GM03348 (cell line): ENCODE results near the gene SLC22A12.

Source experiments
- DNase-seq: peaks from one replicate; pipeline ENCODE4 v3.0.0; 2012; ENCODE audit warnings: low spot score

The SLC22A12 gene

DNA sequence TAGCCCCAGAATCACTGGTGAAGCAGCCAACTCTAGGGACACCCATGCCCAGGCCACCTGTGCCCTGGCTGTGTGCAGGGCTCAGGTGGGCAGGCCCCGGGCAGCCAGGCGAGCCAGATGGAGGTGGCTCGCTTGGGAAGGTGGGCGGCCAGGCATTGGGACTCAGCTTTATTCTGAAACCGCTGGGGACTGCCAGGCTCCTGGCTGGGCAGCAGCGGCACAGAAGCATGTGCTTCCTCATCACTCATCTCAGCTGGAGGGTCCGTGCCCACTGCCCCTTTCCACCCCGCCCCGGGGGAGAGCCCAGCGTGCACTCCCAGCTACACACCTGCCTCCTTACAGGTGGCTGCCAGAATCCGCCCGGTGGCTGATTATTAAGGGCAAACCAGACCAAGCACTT lies 27.1 kb upstream of the SLC22A12 start:
- no peak for DNase-seq

DNA sequence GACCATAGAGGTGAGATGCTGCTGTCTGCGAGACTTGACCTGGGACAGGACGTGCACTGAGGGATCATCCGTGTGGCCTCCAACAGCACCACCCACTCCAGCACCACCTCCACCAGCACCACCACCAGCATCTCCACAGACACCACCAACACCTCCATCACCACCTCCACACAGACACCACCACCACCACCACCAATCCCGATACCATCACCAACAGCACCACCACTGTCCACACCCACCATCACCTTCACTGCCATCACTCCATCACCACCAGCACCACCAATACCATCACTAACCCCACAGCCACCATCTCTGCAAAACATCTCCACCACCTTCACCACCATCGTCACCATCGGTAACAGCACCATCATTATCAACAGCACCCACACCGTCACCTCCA lies 26.6 kb upstream of the SLC22A12 start:
- no peak for DNase-seq

DNA sequence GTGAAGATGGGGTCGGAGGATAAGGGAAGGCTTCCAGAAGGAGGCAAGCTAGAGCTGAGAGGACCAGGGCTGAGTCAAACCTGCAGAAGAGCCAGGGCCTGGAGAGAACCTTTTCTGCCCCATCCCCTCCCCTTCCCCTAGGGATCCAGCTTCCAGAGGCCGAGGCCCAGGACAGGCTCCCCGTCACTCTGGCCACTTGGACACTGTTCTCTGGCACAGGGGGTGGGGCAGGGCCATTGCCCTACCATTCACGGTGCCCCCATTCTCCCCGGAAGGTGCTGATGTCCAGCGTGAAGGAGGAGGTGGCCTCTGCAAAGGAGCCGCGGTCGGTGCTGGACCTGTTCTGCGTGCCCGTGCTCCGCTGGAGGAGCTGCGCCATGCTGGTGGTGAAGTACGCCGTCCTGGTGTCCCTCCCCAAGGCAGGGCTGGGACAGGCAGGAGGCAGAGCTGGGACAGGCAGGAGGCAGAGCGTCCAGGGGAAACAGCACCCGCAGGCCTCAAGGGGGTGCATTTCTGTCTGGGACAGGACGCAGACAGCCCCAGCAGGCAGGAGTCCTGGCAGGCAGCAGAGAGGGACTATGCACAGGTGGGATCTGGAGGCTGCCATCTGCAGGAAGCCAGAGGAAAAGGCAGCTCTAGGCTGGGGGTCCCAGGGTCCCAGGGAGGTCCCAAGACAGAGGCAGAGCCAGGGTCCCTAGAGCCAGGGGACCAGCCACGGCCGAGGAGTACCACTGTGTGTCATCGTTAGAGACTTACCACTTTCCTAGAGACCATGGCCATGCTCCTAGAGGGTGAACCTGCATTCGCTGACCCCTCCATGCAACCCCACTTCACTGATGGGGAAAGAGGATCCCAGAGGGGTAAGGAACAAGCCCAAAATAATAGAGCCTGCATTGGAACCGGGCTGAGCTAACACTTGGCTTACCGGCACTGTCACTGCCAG lies 25.8 kb upstream of the SLC22A12 start:
- DNase-seq = no peak

DNA sequence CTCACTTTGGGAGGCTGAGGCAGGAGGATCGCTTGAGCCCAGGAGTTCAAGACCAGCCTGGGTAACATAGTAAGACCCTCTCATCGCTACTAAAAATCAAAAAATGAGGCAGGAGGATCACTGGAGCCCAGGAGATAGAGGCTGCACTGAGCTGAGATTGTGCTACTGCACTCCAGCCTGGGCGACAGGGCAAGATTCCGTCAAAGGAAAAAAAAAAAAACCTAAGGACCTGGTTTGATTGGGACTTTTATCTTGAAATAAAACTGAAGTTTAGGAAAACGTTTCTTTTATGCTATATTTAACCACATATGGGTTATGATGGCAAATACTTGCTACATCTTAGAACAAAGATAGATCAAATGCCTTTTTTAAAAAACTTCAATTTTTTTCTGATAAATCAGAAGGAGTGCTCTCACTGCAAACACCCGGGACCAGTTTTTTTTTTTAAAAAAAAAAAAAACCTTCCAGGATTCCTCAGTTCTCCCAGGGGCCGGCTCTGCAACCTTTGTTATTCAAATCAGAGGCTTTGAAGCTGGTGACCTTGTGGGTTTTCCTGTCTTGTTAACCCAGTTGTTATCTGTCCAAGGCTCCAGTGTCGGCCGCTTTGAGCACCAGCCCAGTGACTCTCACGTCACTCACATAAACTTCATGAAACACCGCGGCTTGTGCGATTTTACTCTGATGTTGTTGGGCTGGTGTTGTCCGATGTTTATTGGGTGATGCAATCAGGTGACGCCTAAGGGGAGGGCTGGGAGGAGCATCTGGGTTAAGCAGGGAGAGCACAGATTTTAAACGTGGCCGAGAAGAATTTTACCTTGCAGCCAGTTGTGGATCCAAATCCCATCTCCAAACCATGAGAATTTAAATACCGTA lies 24.7 kb upstream of the SLC22A12 start:
- peak; percentile 85 for DNase-seq

GRCh38 chr11:64566915-64567891 lies 23.8 kb upstream of the SLC22A12 start:
- no peak for DNase-seq

GRCh38 chr11:64568041-64568571 lies 22.9 kb upstream of the SLC22A12 start:
- no peak for DNase-seq

DNA sequence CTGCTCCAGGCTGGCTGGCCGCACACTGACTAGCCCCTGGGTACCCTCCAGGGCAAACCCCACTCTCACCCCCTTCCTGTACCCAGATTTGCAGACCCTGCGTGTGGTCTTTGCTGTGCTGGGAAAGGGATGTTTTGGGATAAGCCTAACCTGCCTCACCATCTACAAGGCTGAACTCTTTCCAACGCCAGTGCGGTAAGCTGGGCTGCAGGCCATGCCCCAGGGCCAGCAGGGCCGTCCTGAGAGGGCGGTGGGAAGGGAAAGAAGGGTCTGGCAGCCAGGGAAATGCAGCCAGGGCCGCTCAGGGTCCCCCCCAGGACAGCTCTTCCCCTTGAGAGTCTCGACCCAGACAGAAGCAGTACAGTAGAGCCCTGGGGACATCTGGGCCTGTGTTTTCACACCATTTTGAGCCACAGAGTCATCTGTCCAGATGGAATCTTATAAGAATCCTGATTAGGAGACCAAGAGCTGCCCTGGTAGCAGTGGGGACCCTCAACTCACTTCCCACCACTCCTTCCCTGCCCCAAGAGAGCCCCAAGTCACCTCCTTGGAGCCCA lies 22.4 kb upstream of the SLC22A12 start:
- no peak for DNase-seq

DNA sequence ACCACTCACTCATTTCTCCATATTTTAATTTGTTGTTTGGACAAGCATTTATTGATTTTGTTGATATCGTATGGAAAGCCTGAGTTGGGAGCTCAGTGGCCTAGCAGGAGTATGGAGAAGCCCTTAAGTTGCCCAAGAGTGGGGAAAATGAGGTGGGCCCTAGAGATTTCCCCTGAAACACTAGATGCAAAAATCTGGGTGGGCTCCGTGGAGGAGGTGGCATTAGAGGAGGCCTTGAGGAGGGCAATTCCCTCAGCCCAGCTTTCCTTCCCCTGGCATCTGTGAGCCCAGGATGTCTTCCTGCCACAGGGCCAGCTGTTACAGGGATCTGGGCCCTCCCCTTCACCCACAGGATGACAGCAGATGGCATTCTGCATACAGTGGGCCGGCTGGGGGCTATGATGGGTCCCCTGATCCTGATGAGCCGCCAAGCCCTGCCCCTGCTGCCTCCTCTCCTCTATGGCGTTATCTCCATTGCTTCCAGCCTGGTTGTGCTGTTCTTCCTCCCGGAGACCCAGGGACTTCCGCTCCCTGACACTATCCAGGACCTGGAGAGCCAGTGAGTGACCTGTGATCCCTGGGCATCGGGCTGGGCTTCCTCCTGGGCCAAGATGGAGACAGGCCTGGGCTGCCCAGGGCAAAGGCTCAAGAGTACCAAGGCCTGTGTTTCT lies 21.6 kb upstream of the SLC22A12 start:
- DNase-seq = no peak

DNA sequence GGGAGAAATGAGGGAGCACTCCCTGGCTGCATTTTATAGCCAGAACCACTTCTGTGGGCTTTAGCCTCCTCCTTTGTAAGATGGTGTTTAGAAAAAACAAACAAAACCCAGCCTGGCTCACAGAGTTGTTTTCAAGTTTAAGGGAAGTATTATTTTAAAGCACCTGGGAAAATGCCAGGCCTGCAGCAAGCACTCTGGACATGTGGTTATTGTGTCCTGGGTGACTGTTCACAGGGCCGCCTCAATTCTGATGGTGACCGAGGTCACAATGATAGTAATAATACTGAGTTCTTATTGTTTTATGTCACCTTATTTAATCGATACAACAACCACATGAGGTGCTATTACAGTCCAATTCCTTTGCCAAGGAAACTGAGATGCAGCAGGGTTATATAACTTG lies 20.7 kb upstream of the SLC22A12 start:
- DNase-seq = no peak

GRCh38 chr11:64571050-64571409 lies 20.0 kb upstream of the SLC22A12 start:
- DNase-seq = no peak

GRCh38 chr11:64571410-64572091 lies 19.5 kb upstream of the SLC22A12 start:
- DNase-seq = no peak

- DNase-seq = no peak
Measured at GRCh38 chr11:64572143-64572542, 18.9 kb upstream of the SLC22A12 start.

DNA sequence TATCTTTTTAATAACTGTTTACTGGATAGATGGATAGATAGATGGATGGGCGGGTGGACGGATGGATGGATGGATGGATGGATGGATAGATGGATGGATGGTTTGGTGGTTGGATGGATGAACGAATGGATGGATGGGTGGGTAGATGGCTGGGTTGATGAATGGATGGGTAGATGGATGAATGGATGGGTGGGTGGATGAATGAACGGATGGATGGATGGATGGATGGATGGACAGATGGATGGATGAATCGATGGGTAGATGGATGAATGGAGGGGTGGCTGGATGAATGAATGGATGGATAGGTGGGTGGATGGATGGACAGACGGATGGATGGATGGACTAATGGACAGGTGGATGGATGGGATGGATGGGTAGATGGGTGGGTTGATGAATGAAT lies 13.8 kb upstream of the SLC22A12 start:
- no peak for DNase-seq

DNA sequence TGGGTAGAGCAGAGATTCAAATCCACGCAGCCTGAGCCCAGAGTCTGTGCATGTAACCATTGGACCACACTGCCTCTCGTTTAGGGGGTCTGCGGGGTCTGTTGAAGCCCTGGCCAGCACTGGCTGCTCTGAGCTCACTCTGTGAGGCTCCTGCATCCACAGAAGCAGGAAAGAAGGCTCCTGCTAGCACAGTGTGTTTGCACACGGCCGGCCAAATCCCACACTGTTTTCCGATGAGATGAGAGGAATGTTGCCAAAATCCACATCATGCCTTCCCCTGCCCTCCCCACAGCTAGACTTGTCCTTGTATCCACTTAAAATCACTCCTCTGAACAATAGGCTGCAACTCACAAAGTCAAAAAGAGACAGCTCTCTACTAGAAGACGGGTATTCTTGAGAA lies 10.6 kb upstream of the SLC22A12 start:
- no peak for DNase-seq

DNA sequence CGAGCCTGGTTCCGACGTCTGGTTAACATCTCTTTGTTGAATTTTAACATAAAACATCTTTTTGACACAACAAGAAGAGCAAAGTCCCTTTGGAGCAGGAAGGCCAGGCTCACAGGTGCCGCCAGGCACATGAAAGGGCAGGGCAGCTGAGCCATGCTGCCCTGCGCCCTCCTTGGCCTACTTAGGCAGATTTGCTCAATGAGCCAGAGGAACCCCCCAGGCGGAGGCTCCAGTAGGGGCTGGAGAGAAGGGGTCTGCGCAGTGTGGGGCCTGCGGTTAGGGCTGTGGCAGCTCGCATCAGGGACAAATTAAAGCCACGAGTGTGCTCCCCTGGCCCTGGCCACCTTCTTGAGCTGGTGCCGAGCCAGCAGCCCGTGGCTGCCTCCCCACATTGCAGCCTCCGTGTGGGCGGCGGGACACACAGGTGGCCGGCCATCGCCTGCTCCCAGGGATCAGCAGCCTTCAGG lies 9.9 kb upstream of the SLC22A12 start:
- no peak for DNase-seq

DNA sequence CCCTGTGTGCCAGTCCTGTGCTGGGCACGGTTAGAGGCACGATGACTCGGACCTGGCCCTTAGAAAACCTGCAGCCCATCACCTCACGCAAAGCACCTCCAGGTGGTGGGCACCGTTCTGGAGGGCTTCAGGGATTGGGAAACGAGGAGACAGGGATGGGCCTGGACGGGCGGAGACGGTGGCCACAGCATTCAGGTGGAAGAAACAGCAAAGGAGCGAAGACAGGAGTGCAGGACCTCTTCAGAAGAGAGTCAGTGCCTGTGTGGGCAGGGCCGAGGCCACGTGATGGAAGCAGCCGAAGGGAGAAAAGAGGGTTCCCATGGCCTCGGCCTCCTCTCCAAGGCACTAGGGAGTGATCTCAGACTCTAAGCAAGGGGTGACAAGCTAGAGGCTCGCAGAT lies 8.1 kb upstream of the SLC22A12 start:
- no peak for DNase-seq

DNA sequence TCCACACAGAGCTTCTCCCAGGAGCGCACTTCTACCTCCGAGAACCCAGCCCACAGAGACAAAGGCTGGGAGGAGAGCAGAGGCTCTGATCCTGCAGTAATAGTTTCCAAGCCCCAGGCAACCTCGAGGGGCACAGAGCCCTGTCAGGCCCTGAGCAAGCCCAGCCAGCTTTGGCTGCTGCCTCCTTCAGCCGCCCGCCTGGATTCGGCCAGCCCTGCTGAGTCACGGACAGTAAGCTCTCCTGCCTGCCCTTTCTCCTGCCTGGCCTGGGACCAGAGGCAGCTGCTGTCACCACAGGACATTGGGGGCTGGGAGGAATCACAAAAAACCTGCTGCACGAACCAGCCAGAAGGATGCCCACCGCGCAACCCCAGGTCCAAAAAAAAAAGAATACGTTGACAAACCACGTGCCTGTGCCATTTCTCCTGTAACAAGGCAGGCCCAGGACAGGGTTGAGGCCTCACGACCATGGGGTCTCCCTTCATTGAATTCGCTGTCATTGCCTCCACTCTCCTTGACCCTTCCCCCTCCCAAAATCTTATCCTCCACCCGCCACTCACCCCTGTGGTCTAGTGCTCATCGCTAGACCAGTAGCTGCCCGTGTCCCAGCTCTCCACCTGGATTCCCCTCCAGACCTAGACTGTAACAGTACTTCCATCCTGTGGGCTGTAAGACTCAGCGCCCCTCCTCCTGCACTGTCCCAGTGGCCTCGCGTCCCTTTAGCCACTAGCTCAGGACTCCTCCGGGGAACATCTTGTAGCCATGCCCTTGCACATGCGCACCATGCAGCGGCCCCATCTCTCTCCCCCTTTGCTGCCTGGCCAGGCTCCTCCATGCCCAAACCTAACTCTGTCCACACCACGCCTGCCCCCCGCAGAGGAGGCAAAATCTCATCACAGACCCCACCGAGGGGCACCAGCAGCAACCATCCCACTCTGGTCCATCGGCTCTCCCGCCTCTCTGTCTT lies 7.4 kb upstream of the SLC22A12 start:
- DNase-seq = peak; percentile 61

DNA sequence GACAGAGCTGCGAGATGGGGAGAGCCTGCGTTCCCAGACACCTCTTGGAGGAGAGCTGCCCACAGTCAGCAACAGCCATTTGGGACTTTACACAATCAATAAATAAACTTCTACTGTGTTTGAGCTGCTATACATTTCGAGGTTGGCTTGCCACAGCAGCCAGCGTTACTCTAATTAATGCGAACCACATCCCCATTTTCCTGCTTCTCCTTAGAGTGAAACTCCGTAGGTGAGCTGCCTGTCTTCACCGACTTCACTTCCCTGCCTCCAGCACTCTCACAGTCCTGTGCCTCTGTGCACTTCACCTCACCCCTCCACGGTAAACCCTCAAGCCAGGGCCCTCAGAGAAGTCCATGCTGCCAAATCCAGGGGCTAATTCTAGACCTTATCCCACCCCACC lies 5.9 kb upstream of the SLC22A12 start:
- DNase-seq = no peak

GRCh38 chr11:64586366-64586765 lies 4.7 kb upstream of the SLC22A12 start:
- no peak for DNase-seq
